HG02970 (cell line): ENCODE data around the gene ST8SIA1.

Source experiments
- ATAC-seq: cut with Tn5 transposase; IDR thresholded peaks from one replicate; pipeline ENCODE4 v1.9.1; 2021; ENCODE audit warnings: mild to moderate bottlenecking, moderate library complexity, moderate number of reproducible peaks; ENCODE audit not compliant: unreplicated experiment, low FRiP score

The ST8SIA1 gene

DNA sequence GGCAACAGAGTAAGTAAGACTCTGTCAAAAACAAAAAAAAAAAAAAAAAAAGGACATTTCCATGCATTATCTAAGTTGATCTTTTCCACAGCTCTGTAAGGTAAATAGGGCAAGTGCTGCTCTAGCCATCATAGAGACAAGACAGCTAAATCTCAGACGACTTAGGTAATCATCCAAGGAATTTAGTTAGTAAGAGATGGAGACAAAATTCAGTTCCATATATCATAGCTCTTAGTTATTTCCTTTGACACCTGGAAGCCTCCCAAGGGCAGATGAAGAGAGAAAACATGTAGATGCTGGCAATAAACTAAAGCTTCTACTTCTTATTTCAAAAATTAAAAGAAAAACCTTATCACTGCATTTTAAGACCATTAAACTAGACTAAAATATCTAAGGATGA, 48.7 kb downstream of the ST8SIA1 start:
- ATAC-seq = no peak

DNA sequence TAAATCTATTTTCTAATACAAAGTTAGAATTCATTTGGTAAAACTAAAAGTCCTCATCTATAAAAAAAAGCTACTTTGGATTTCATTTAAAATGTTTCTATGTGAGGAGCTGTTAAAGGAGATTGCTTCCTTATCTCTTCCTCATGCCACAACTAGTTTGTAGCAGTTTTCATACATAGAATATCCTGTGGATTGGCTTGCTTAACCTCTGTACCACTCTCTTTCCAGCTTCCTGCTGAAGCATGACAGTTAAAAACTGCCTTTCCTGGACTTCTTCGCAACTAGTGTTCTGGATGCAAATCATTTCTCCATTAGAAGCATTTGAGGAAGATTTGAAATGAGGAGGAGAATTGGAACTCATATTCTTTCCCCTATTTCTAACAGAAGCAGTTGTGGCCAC, 49.6 kb downstream of the ST8SIA1 start:
- ATAC-seq = no peak

- no peak for ATAC-seq
Observed at GRCh38 chr12:22283508-22283907, 51.0 kb downstream of the ST8SIA1 start.

- ATAC-seq = no peak
Observed at GRCh38 chr12:22283006-22283506, 51.5 kb downstream of the ST8SIA1 start.

DNA sequence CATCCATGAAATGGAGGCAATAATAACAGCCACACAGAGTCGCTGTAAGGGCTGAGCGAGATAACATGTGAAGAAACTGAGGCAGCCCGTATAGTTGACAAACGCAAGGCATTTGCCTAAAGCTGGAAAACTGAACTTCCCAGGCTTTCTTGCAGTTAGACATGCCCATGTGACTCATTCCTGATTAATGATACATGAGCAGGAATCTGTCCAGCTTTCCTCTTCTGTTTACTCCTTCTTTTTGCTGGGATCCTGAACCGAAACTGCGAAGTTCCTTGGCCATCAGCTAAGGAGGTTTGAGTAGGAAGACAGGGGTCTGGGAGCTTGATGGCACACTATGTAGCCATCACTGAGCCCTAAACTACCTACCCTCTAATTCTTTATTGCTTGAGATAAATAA, 52.2 kb downstream of the ST8SIA1 start:
- no peak for ATAC-seq

GRCh38 chr12:22276867-22277266, 57.6 kb downstream of the ST8SIA1 start:
- ATAC-seq = no peak

DNA sequence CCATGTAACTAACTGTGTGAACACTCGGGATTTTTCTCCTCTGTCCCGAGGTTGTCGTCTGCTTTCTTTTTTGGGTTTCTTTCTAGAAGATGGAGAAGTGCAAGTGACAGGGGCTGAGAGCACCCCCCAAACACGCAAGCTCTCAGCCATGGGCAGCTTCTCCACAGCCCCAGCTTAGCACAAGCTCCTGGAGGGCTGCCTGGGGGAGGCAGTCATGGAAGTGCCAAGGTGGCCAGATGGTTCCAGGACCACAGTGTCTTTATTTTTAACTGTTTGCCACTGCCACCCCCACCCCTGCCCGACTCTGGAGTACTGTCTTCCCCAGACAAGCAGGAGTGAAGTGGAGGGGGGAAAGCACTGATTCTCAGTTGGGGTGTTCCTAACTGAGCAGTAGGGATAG, 58.2 kb downstream of the ST8SIA1 start:
- no peak for ATAC-seq

DNA sequence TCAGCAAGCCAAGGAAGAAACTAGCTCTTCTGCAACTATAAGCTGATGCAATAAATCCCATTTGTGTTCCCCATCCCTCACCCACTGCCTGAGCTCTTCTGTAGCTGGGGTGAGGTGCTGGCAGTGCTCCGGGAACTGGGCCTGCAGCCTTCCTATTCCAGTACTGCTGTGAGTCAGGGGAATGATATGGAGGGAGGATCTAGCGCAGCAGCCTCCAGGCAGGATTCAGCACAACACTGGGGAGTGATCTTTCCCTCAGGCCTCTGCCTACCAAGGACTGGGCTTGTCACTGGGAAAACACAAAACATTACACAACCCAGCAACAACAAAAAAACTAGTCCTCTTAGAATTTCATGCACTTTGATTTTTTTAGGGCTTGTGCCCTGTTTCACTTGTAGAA, 58.7 kb downstream of the ST8SIA1 start:
- ATAC-seq = no peak

GRCh38 chr12:22272335-22273151, 62.0 kb downstream of the ST8SIA1 start:
- ATAC-seq = no peak

DNA sequence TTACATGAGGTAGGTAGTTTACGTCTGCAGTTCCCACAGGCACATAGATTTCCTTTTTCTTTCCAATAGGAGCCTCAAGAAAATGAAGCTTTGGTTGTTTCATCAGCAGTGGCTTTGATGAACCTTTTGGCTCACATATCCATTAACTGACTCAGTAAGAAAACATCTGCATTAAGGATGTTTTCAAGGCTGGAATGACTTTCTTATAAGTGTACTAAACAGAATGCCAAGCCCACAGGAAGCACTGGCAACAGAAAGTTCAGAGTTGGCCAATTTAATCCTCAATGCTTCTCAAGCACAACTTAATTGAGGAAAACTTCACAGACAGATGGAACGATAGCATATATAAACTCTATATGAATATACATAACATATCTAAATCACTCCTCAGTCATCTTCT, 63.5 kb downstream of the ST8SIA1 start:
- no peak for ATAC-seq

- ATAC-seq = no peak
Observed at GRCh38 chr12:22268973-22269372, 65.5 kb downstream of the ST8SIA1 start.

- ATAC-seq = no peak
Observed at GRCh38 chr12:22268406-22268805, 66.1 kb downstream of the ST8SIA1 start.

- no peak for ATAC-seq
Observed at GRCh38 chr12:22266101-22266500, 68.4 kb downstream of the ST8SIA1 start.

DNA sequence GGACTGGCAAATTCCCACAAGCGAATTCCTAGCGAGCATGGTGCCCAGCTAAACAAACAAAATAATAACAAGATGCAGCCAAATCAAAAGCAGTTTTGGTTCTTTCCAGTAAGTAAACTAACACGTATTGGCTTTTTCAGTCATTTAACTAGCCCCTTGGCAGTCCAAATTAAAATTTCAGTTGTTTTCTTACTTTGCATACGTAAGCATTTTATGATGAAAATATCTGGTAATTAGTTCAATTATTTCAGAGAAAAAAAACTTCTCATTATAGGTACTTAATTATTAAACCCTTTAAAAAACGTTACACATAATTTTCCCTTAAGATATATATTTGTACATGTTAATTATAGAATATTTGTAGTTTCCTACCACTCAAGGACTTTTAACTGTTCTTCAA, 70.1 kb downstream of the ST8SIA1 start:
- no peak for ATAC-seq

- no peak for ATAC-seq
Observed at GRCh38 chr12:22262309-22262708, 72.2 kb downstream of the ST8SIA1 start.

DNA sequence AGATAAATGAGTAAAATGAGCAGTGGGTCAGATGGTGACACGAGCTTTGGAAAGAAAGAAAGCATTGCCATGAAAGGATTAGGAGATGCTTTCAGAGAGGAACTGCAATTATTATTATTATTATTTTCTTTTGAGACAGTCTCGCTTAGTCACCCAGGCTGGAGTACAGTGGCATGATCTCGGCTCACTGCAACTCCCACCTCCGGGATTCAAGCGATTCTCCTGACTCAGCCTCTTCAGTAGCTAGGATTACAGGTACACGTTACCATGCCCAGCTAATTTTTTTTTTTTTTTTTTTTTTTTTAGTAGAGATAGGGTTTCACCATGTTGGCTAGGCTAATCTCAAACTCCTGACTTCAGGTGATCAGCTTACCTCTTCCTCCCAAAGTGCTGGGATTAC, 77.4 kb downstream of the ST8SIA1 start:
- ATAC-seq = no peak

GRCh38 chr12:22256605-22257004, 77.9 kb downstream of the ST8SIA1 start:
- no peak for ATAC-seq

DNA sequence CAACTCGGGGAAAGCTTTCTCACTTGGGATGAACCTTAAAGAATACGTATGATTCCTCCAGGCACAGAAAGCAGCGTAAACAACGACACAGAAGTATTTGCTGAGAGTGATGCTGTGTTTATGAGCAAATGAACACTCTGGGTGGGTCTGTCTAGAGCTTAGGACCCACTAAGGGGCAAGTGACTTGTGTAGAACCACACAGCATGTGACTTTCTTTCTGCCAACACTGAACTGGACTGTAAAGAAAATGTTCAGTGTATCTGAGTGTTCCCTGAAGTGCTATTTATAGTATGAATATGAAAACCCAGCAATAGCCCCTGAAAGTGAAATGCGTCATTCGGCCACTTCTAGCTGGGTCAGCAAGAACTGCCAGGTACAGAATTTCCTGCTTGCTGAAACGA, 78.5 kb downstream of the ST8SIA1 start:
- ATAC-seq = no peak

GRCh38 chr12:22255097-22255496, 79.4 kb downstream of the ST8SIA1 start:
- no peak for ATAC-seq

GRCh38 chr12:22254478-22254877, 80.0 kb downstream of the ST8SIA1 start:
- no peak for ATAC-seq

DNA sequence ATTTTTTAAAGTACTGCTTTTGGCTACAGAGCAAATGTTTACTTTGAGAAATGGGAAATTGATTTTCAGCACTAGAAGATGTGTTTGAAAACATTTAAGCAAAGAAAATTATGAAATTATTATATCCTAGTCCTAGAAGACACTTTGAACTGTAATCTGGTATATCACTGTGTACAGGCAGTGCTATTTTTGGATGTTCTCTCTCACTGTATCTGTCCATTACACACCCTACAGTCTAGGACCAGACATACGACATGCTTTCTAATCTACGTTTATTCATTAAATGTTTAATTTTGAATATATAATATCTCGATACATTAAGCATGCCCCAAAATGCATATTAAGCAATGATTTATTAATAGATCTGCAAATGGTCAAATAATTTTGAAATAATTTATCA, 82.5 kb downstream of the ST8SIA1 start:
- no peak for ATAC-seq

GRCh38 chr12:22250762-22251161, 83.7 kb downstream of the ST8SIA1 start:
- ATAC-seq = no peak
